GM04503 (cell line): ENCODE measurements around the gene LYAR.

Source experiments
- DNase-seq: peaks from one replicate; pipeline ENCODE4 v3.0.0-alpha.2; 2012; ENCODE audit warnings: low read depth

The LYAR gene

GRCh38 chr4:4315461-4316149, 25.7 kb upstream of the LYAR start:
- DNase-seq: no peak

- DNase-seq: no peak
These were observed 21.2 kb upstream of the LYAR start for GRCh38 chr4:4311193-4311592.

GRCh38 chr4:4308800-4309441, 19.0 kb upstream of the LYAR start:
- DNase-seq: peak; percentile 77

DNA sequence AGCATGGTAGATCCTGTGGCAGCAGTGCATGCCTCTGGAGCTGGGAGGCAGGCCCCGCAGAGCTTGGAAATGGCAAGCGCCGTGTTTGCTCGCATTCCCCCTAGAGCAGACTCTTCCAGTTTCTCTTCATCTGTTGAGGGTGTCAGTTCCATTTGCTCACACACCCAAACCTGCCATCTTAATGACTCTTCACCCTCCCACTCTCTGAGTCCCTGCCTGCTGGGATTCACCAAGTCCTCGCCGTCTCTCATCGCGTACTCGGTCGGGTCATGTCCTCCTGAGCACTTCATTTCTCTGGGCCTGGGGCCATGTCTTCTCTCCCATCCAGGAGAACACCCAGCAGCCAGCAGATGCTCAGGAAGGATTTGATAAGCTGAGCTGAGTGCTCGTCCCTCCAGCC, 17.0 kb upstream of the LYAR start:
- no peak for DNase-seq

DNA sequence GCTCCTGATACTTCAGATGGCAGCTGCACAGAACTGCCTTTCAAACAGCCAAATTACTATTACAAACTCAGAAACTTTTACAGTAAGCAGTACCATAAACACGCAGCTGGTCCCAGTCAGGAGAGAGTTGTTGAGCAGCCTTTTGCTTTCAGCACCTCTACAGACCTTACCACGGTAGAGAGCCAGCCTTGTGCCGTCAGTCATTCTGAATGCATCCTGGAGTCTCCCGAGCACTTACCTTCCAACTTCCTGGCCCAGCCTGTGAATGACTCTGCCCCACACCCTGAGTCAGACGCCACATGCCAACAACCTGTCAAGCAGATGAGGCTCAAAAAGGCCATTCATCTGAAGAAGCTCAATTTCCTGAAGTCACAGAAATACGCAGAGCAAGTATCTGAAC, 12.5 kb upstream of the LYAR start:
- no peak for DNase-seq

DNA sequence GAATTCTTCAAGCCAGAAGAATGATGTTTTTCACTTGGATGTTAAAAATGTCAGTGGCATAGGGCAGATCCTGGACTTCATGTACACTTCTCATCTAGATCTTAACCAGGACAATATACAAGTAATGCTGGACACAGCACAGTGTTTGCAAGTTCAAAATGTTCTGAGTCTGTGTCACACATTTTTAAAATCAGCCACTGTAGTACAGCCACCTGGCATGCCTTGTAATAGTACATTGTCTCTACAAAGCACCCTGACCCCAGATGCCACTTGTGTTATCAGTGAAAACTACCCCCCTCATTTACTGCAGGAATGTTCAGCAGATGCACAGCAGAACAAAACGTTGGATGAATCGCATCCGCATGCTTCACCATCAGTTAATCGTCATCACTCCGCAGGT, 12.0 kb upstream of the LYAR start:
- no peak for DNase-seq

GRCh38 chr4:4299006-4299405, 9.1 kb upstream of the LYAR start:
- no peak for DNase-seq

GRCh38 chr4:4296283-4296846, 6.4 kb upstream of the LYAR start:
- no peak for DNase-seq

- no peak for DNase-seq
These were observed 3.3 kb upstream of the LYAR start for GRCh38 chr4:4293279-4293678.

GRCh38 chr4:4289597-4289940, 385 bp downstream of the LYAR start:
- DNase-seq: no peak

DNA sequence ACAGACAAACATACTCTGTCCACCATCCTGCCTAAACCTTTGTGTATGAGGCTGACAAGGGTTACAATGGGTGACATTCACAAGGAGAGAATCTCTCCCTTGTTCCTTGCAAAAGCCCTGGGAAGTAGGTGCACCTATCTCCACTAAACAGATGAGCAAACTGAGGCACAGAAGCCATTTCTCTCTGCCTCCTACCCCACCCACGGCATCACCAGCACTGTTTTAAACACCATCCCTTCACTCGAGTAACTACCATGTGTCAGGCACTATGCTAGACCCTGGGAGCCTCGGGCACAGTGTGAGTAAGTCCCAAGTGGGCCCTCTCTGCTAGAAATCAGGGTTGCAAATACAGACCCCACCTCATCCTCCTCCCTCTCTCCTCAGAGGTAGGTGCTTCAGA, 899 bp downstream of the LYAR start:
- no peak for DNase-seq

DNA sequence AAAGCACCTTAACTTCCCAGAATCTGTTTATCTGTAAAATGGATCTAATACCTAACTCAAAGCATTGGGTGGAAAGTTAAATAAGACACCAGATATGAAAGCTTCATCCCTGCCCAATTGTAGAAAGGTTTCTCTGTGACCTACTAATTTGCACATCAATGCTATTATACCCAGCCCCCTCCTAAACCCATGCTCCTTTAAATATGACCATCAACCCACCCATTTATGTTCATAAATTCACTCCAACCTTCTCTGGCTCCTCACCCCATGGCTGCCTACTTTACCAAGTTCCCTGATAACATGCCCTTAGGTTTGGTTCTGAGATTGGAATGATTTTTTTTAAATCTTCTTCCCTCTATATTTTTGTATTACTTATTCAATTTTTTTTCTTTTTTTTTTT, 1.9 kb downstream of the LYAR start:
- no peak for DNase-seq

- no peak for DNase-seq
These were observed 4.9 kb downstream of the LYAR start for GRCh38 chr4:4284827-4285618.

GRCh38 chr4:4281787-4282186, 8.2 kb downstream of the LYAR start:
- DNase-seq: no peak

GRCh38 chr4:4277531-4277930, 12.4 kb downstream of the LYAR start:
- no peak for DNase-seq

GRCh38 chr4:4274226-4274625, 15.7 kb downstream of the LYAR start:
- no peak for DNase-seq

DNA sequence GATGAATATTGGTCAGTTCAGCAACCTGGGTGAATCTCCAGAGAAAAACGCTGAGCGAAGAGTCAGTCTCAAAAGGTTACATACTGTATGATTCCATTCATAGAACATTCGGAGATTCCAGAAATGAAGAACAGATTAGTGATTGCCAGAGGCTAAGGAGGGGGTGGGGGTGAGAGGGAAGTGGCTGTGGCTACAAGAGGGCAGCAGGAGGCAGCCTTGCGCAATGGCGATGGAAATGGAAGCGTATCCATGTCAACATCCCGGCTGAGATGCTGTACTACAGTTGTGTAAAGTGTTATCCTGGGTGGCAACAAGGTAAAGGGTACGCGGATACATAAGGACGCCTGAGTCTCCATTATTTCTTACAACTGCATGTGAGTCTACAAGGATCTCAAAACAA, 18.0 kb downstream of the LYAR start:
- no peak for DNase-seq

DNA sequence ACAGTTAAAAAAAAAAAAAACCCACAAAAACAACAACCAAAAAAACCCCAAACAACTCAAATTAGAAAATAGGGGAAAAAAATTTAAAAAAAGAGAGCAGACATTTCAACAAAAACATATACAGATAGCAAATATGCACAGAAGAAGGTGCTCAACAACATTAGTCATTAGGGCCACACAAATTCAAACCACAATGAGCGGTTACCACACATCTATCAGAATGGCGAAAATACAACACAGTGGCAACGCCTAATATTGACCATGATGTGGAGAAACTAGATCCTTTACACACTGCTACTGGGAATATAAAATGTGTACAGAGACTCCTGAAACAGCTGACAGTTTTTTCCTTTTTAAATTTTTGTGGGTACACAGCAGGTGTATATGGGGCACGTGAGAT, 19.4 kb downstream of the LYAR start:
- DNase-seq: no peak

- DNase-seq: no peak
These were observed 20.1 kb downstream of the LYAR start for GRCh38 chr4:4269856-4270255.

DNA sequence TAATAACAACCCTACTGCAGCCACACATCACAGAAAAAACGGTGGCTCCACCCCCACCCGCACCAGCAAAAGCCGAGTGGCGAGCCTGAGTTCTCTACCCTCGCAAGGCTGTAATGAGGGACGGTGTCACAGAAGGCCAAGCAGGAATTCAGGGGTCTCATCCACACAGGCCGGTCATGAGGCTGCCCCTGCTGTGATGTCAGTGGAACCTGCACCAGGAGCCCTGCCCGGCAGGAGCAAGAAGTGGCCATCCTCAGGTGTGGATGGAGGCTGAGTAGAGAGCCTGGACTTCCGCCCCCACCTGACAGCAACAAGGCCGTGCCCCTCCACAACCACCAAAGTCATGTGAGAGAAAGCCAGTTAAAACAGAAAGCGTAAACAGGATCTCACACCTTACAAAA, 20.6 kb downstream of the LYAR start:
- no peak for DNase-seq

DNA sequence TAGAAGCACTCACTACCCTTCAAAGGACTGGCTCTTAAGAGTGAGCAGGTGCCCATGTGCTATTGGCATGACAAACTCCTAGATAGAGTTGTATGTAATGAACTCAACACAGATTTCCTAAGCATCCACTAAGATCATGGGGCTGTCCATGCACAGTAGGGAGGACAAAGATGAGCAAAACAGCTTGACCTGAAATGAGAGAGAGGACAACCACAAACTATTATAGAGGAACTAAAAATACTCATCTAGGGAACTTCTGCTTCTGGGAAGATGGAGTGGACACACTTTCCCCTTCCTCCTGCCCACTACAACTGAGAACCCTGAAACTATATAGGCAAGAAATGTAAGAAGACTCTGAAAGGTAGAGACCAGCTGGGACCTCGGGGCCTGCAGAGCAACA, 21.2 kb downstream of the LYAR start:
- no peak for DNase-seq

DNA sequence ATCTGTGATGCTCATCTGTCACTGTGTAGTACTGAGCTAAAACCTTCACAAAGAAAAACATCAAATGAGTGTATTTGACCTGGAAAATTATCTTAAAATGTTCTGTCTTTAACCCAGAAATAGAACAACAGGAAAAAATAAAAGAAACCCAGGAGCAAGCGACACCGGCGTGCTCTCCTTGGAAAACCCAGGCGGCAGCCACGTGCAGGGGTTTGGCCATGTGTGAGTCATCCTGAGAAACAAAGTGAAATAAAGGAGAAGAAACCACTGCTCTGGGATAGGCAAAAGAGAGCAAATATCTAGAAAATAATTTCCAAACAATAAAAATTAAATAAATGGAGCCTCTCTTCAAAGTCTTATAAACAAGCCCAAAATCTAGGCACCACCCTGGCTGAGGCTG, 22.0 kb downstream of the LYAR start:
- no peak for DNase-seq

- DNase-seq: no peak
These were observed 29.7 kb downstream of the LYAR start for GRCh38 chr4:4260185-4260751.
